K562 (cell line): Measurements from ENCODE around the gene MAMDC2. TPM values are rescaled to one million over a fixed set of nuclear protein-coding genes. Genes with fewer than 3 reads are reported as not detected.

Experiments
- ATAC-seq: fragments of 200-7000 bp; cut with Tn5 transposase; 3 replicates; pipeline ENCODE4 v1.9.1; 2020; ENCODE audit warnings: moderate library complexity
- BruUV-seq: library from RNA; stranded (reverse); fragments of 400-500 nt; replicated peaks from 2 replicates; lab custom pipeline; 2021; lab: Mats Ljungman, UMichigan
- CTCF ChIA-PET: fragments of 300-600 bp; formaldehyde crosslinking; extraction: SDS; loops from one replicate; lab custom pipeline; 2021; ENCODE audit warnings: low intra/inter-chr PET ratio; lab: Yijun Ruan, JAX
- POLR2A ChIA-PET: fragments of 300-600, 350-650 bp; sonication (Branson Sonifier 250); formaldehyde crosslinking; extraction: SDS; loops from one replicate; lab custom pipeline; 2021; ENCODE audit warnings: antibody characterized with exemption, inconsistent platforms; lab: Yijun Ruan, JAX
- DNase-seq, 4 experiments: peaks; one replicate each; pipeline versions ENCODE4 v3.0.0 to v3.0.0-alpha.2; 2011 to 2018; ENCODE audit warnings: low spot score in 3 of 4, mixed read lengths in 3 of 4; ENCODE audit errors: extremely low read depth in 1 of 4
- FAIRE-seq: peaks from 2 replicates; lab custom pipeline; 2011; peaks lifted over from hg19 to GRCh38; lab: Jason Lieb, UNC
- H2AFZ ChIP-seq: 2 replicates; pipeline ENCODE4 v1.6.0; 2011; ENCODE audit warnings: low read depth, low read length, control low read depth, inconsistent platforms
- H3K27ac ChIP-seq: fragments of 200-600 bp; 3 replicates; pipeline ENCODE4 v1.8.0; 2011; ENCODE audit warnings: low read depth, mild to moderate bottlenecking, control low read depth, inconsistent platforms, low read length, moderate library complexity, mixed read lengths; ENCODE audit errors: extremely low read depth
- H3K27me3 ChIP-seq, 2 experiments: fragments of 300-600 bp in 1 of 2; 2 replicates in 1 of 2; 3 replicates in 1 of 2; pipeline versions ENCODE4 v1.6.0 to v1.8.0; 2011; ENCODE audit warnings: inconsistent platforms in 2 of 2, low read length in 2 of 2, mild to moderate bottlenecking in 1 of 2, mixed read lengths in 1 of 2, moderate library complexity in 1 of 2; ENCODE audit not compliant: control insufficient read depth in 2 of 2, insufficient read depth in 2 of 2
- H3K36me3 ChIP-seq: fragments of 300-600 bp; 3 replicates; pipeline ENCODE4 v1.8.0; 2011; ENCODE audit warnings: mild to moderate bottlenecking, low read length, inconsistent platforms; ENCODE audit not compliant: control insufficient read depth, insufficient read depth
- H3K4me1 ChIP-seq, 2 experiments: fragments of 200-600 bp in 1 of 2; replicated peaks in 1 of 2; 2 replicates in 1 of 2; 3 replicates in 1 of 2; pipeline versions ENCODE4 v1.5.1 to v1.8.0; 2011; ENCODE audit warnings: inconsistent platforms in 2 of 2, low read length in 2 of 2, mild to moderate bottlenecking in 1 of 2, mixed read lengths in 1 of 2, moderate library complexity in 1 of 2; ENCODE audit not compliant: control insufficient read depth in 2 of 2, insufficient read depth in 2 of 2
- H3K4me2 ChIP-seq: 2 replicates; pipeline ENCODE4 v1.6.1; 2011; ENCODE audit warnings: low read length, control low read depth, inconsistent platforms, mixed read lengths; ENCODE audit not compliant: insufficient read depth
- H3K4me3 ChIP-seq: fragments of 200-600 bp; sonication (generic), shearing (Covaris generic); 2 replicates; pipeline ENCODE4 v1.5.1; 2016; ENCODE audit warnings: control low read depth, inconsistent platforms
- H3K79me2 ChIP-seq: fragments of 200-600 bp; 3 replicates; pipeline ENCODE4 v1.8.0; 2011; ENCODE audit warnings: low read length, inconsistent platforms; ENCODE audit not compliant: control insufficient read depth, insufficient read depth
- H3K9ac ChIP-seq, 2 experiments: 2 replicates each; pipeline versions ENCODE4 v1.6.0 to v1.6.1; 2011; ENCODE audit warnings: low read depth in 2 of 2, low read length in 2 of 2, control low read depth in 1 of 2, inconsistent platforms in 1 of 2, mild to moderate bottlenecking in 1 of 2, mixed read lengths in 1 of 2; ENCODE audit not compliant: insufficient read depth in 1 of 2
- H3K9me1 ChIP-seq: one replicate; pipeline ENCODE4 v1.6.0; 2011; ENCODE audit warnings: inconsistent platforms, mild to moderate bottlenecking, low read length, moderate library complexity; ENCODE audit not compliant: control insufficient read depth, insufficient read depth
- H3K9me3 ChIP-seq: replicated peaks from 2 replicates; pipeline ENCODE4 v1.5.1; 2011; ENCODE audit warnings: low read depth, low read length, inconsistent platforms; ENCODE audit not compliant: control insufficient read depth, insufficient read depth
- H4K20me1 ChIP-seq: replicated peaks from 2 replicates; pipeline ENCODE4 v1.6.1; 2011; ENCODE audit warnings: low read length, inconsistent platforms, mixed read lengths; ENCODE audit not compliant: control insufficient read depth, insufficient read depth
- CBFA2T2 ChIP-seq: fragments of 450-650 bp; conservative IDR thresholded peaks from 2 replicates; pipeline ENCODE4 v1.6.1; 2017; ENCODE audit warnings: mild to moderate bottlenecking
- RFX1 ChIP-seq: fragments of 450-650 bp; IDR thresholded peaks from 2 replicates; pipeline ENCODE4 v1.6.1; 2016; ENCODE audit warnings: mild to moderate bottlenecking, moderate library complexity
- SAFB2 ChIP-seq: fragments of 200-400 bp; formaldehyde crosslinking; IDR thresholded peaks from 2 replicates; pipeline ENCODE4 v1.6.1; 2018; ENCODE audit warnings: borderline replicate concordance, low read length, low read depth, moderate library complexity; ENCODE audit not compliant: severe bottlenecking
- TCF3 ChIP-seq: sonication (generic); formaldehyde crosslinking; IDR thresholded peaks from 2 replicates; pipeline ENCODE4 v1.4.0; 2020; ENCODE audit warnings: mild to moderate bottlenecking, missing genetic modification reagents
- YBX1 ChIP-seq: fragments of 450-650 bp; IDR thresholded peaks from 2 replicates; pipeline ENCODE4 v1.7.1; 2016; ENCODE audit warnings: mild to moderate bottlenecking
- ZNF197 ChIP-seq: fragments of 200-800 bp; sonication (Bioruptor generic); IDR thresholded peaks from 2 replicates; pipeline ENCODE4 v1.6.1; 2016; ENCODE audit warnings: low read depth, missing genetic modification characterization, missing compliant biosample characterization
- WGBS: fragments of 100-300 bp; shearing (Covaris generic); methylation state at CpG from one replicate; pipeline ENCODE4 v1.1.6; 2016; ENCODE audit warnings: low coverage, mixed read lengths; ENCODE audit not compliant: insufficient coverage; ENCODE audit errors: missing lambda C conversion rate; 5-methylcytosine and 5-hydroxymethylcytosine counted together
- in situ Hi-C: fragments of 300-500 bp; cut with MboI; formaldehyde crosslinking; loops from 4 replicates; pipeline ENCODE4 v1.15.0; 2018; ENCODE audit warnings: inconsistent platforms, mixed read lengths
- intact Hi-C: fragments of 100-400 bp; cut with micrococcal nuclease; formaldehyde crosslinking; loops from 2 replicates; pipeline ENCODE4 v1.14.2; 2022
- polyA plus RNA-seq, 8 experiments: library from polyadenylated mRNA; depleted of rRNA in 4 of 8; stranded (reverse) in 5 of 8; unstranded in 3 of 8; fragments of >200 nt; fragmentation: Nextera tagmentation in 2 of 8; fragmentation: Illumina TruSeq in 1 of 8; extraction: Ambion mirVana in 2 of 8; extraction: Trizol in 1 of 8; gene quantifications; 2 replicates each; pipeline versions ENCODE4 v1.2.1 to v1.2.3, GENCODE V29; 2011 to 2014; ENCODE audit warnings: inconsistent platforms in 1 of 8, missing spikeins in 1 of 8
- total RNA-seq, 7 experiments: library from RNA; depleted of rRNA in 6 of 7; stranded (reverse); fragments of >200 nt in 6 of 7; fragmentation: Illumina TruSeq in 2 of 7; extraction: Trizol in 2 of 7; gene quantifications; 2 replicates each; pipeline versions ENCODE4 v1.2.1 to v1.2.3, GENCODE V29; 2011 to 2021; ENCODE audit warnings: low replicate concordance in 1 of 7
- TF ChIP-seq, protein P1 (sequence below): fragments of 250-450 bp; sonication (Bioruptor Pico); IDR thresholded peaks from 2 replicates; pipeline ENCODE4 v1.4.0; 2020; ENCODE audit warnings: mild to moderate bottlenecking, moderate library complexity

Gene MAMDC2
- total and polyA plus RNA-seq, 9 of the 15 experiments (the other 6 are each of a cell fraction or from before 2014, with no cell fraction given) = 0.01 to 0.03 TPM; not detected in 7

DNA sequence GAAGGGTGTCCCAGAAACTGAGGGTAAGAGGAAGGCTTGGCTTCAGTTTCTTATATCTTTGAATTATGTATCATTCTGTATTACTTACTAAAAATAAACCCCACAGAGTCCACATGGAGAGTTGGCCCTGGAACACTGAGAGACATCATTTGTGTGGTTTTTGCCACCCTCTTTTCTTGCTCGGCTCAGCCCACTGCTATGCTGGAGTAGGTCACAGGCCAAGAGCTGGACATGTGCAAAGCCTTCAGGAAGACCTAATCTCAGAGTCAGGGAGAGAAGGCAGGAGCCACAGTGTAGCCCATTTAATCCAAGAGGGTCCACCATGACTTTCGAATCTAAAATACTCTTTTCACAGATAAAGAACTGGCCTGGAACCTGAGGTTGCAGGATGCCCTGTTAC lies 47.5 kb downstream of the MAMDC2 start:
- FAIRE-seq (no peak), DNase-seq (no peak), ATAC-seq (no peak)
- no peak overlapping the region for H3K27ac ChIP-seq
- in situ Hi-C loops = no loop called here
- no peaks in the 10 kb centered on the region for H3K4me1 ChIP-seq
- no TSS peak for BruUV-seq
- TF ChIP-seq, protein P1, sequence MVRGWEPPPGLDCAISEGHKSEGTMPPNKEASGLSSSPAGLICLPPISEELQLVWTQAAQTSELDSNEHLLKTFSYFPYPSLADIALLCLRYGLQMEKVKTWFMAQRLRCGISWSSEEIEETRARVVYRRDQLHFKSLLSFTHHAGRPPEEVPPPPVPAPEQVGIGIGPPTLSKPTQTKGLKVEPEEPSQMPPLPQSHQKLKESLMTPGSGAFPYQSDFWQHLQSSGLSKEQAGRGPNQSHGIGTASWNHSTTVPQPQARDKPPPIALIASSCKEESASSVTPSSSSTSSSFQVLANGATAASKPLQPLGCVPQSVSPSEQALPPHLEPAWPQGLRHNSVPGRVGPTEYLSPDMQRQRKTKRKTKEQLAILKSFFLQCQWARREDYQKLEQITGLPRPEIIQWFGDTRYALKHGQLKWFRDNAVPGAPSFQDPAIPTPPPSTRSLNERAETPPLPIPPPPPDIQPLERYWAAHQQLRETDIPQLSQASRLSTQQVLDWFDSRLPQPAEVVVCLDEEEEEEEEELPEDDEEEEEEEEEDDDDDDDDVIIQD (CRISPR knock-in tag) = no peak
- TF ChIP-seq ZNF197 (no peak), SAFB2 (no peak), CBFA2T2 (no peak), TCF3 (CRISPR knock-in tag) (no peak)
- ChIA-PET CTCF (no interaction called here), POLR2A (no interaction called here)
- 0% methylated on average over 2 of the region's 2 CpGs for WGBS
- no peaks in the 10 kb centered on the region for H3K9me3 ChIP-seq
- no peaks in the 10 kb centered on the region for H4K20me1 ChIP-seq
- intact Hi-C loops = no loop called here
- no peak overlapping the region for H3K9ac ChIP-seq
- H3K9me1 ChIP-seq = no peaks in the 10 kb centered on the region
- no peaks in the 10 kb centered on the region for H3K27me3 ChIP-seq
- no peak overlapping the region for H3K4me3 ChIP-seq
- no peak overlapping the region for H2AFZ ChIP-seq
- H3K4me2 ChIP-seq = no peak overlapping the region
- no peaks in the 10 kb centered on the region for H3K79me2 ChIP-seq
- no peaks in the 10 kb centered on the region for H3K36me3 ChIP-seq

DNA sequence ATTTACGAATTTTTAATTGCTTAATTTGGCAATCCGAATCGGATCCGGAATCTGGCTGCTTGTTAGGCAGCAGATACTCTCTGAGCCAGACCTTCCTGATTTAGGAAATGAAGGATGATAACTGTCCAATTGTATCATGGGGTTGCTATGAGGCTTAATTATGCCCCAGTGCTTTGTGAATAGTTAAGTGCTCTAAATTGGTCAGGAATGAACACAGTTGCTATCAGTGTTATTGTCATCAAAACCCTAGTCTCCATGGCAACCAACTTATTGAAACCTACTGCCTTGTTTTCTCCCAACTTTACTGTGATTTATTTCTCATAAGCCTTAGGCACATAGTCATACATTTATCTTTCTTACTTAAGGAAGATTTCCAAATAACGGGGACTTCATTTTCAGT lies 47.9 kb downstream of the MAMDC2 start:
- Histone ChIP-seq H3K9me3 (no peaks in the 10 kb centered on the region), H3K9me1 (no peaks in the 10 kb centered on the region), H3K27me3 (no peaks in the 10 kb centered on the region), H3K4me1 (no peaks in the 10 kb centered on the region), H3K36me3 (no peaks in the 10 kb centered on the region), H3K79me2 (no peaks in the 10 kb centered on the region), H3K9ac (no peak overlapping the region), H4K20me1 (no peaks in the 10 kb centered on the region), H2AFZ (no peak overlapping the region), H3K4me3 (no peak overlapping the region), H3K4me2 (no peak overlapping the region), H3K27ac (no peak overlapping the region)
- ATAC-seq = no peak
- ChIA-PET POLR2A (no interaction called here), CTCF (no interaction called here)
- in situ Hi-C loops = no loop called here
- no TSS peak for BruUV-seq
- no peak for FAIRE-seq
- 0% methylated on average over 5 of the region's 5 CpGs for WGBS
- no peak for DNase-seq
- TF ChIP-seq RFX1 = peak; percentile 42
- TF ChIP-seq YBX1 = no peak
- intact Hi-C loops = no loop called here
